GM18508 (cell line): ENCODE measurements around the gene VSTM2L.

Source experiments
- ATAC-seq: cut with Tn5 transposase; IDR thresholded peaks from one replicate; pipeline ENCODE4 v1.9.1; 2021; ENCODE audit warnings: moderate number of reproducible peaks; ENCODE audit not compliant: insufficient read depth, unreplicated experiment

VSTM2L gene

GRCh38 chr20:37934634-37935375, 31.9 kb downstream of the VSTM2L start:
- ATAC-seq = no peak

GRCh38 chr20:37935435-37935834, 32.5 kb downstream of the VSTM2L start:
- ATAC-seq = no peak

- ATAC-seq = no peak
Measured at GRCh38 chr20:37936041-37936440, 33.1 kb downstream of the VSTM2L start.

- no peak for ATAC-seq
Measured at GRCh38 chr20:37936451-37936850, 33.5 kb downstream of the VSTM2L start.

- ATAC-seq = no peak
Measured at GRCh38 chr20:37937686-37938085, 34.8 kb downstream of the VSTM2L start.

- ATAC-seq = no peak
Measured at GRCh38 chr20:37938181-37938750, 35.3 kb downstream of the VSTM2L start.

- no peak for ATAC-seq
Measured at GRCh38 chr20:37938954-37939353, 36.0 kb downstream of the VSTM2L start.

- ATAC-seq = no peak
Measured at GRCh38 chr20:37939701-37940560, 37.0 kb downstream of the VSTM2L start.

GRCh38 chr20:37940858-37941257, 37.9 kb downstream of the VSTM2L start:
- ATAC-seq = no peak

GRCh38 chr20:37941332-37941731, 38.4 kb downstream of the VSTM2L start:
- ATAC-seq = no peak

- ATAC-seq = no peak
Measured at GRCh38 chr20:37941992-37942391, 39.1 kb downstream of the VSTM2L start.

GRCh38 chr20:37943033-37943432, 40.1 kb downstream of the VSTM2L start:
- ATAC-seq = no peak

GRCh38 chr20:37943501-37944455, 40.9 kb downstream of the VSTM2L start:
- no peak for ATAC-seq

- ATAC-seq = no peak
Measured at GRCh38 chr20:37944456-37944981, 41.6 kb downstream of the VSTM2L start.

- ATAC-seq = no peak
Measured at GRCh38 chr20:37945091-37945547, 42.2 kb downstream of the VSTM2L start.

- ATAC-seq = no peak
Measured at GRCh38 chr20:37946946-37947345, 44.0 kb downstream of the VSTM2L start.

- no peak for ATAC-seq
Measured at GRCh38 chr20:37947943-37948342, 45.0 kb downstream of the VSTM2L start.

GRCh38 chr20:37948956-37949355, 46.0 kb downstream of the VSTM2L start:
- no peak for ATAC-seq

- ATAC-seq = no peak
Measured at GRCh38 chr20:37954190-37954589, 51.3 kb downstream of the VSTM2L start.

GRCh38 chr20:37954626-37955025, 51.7 kb downstream of the VSTM2L start:
- no peak for ATAC-seq
